SH-SY5Y (cell line): ENCODE results near the gene BLVRA.

Experiments
- GATA2 ChIP-seq: IDR thresholded peaks from 2 replicates; pipeline ENCODE4 v1.6.1; 2011; ENCODE audit warnings: mild to moderate bottlenecking, low read depth, low read length
- GATA3 ChIP-seq: IDR thresholded peaks from 2 replicates; pipeline ENCODE4 v1.6.1; 2011; ENCODE audit warnings: low read depth, mild to moderate bottlenecking, low read length, moderate library complexity

The BLVRA gene

GRCh38 chr7:43761382-43761781 lies 2.9 kb downstream of the BLVRA start:
- no peak for TF ChIP-seq GATA3
- TF ChIP-seq GATA2, result no peak

GRCh38 chr7:43761938-43762692 lies 3.6 kb downstream of the BLVRA start:
- TF ChIP-seq GATA3, result no peak
- TF ChIP-seq GATA2, result no peak

- TF ChIP-seq GATA2 (no peak), GATA3 (no peak)
Observed at GRCh38 chr7:43763183-43763582, 4.7 kb downstream of the BLVRA start.

GRCh38 chr7:43764039-43764761 lies 5.7 kb downstream of the BLVRA start:
- TF ChIP-seq GATA3, result no peak
- TF ChIP-seq GATA2, result no peak

GRCh38 chr7:43764807-43765491 lies 6.5 kb downstream of the BLVRA start:
- no peak for TF ChIP-seq GATA2
- no peak for TF ChIP-seq GATA3

- TF ChIP-seq GATA3 (no peak), GATA2 (no peak)
Observed at GRCh38 chr7:43766564-43766963, 8.1 kb downstream of the BLVRA start.

GRCh38 chr7:43767311-43767710 lies 8.8 kb downstream of the BLVRA start:
- TF ChIP-seq GATA2 (no peak), GATA3 (no peak)

- TF ChIP-seq GATA3, result no peak
- TF ChIP-seq GATA2, result peak; percentile 16; the same call in 1 of the 2 replicates
Observed at GRCh38 chr7:43768201-43768886, 9.9 kb downstream of the BLVRA start.

- TF ChIP-seq GATA2 (no peak), GATA3 (no peak)
Observed at GRCh38 chr7:43768887-43769272, 10.4 kb downstream of the BLVRA start.

GRCh38 chr7:43769281-43769680 lies 10.8 kb downstream of the BLVRA start:
- no peak for TF ChIP-seq GATA3
- TF ChIP-seq GATA2, result no peak

GRCh38 chr7:43769791-43770465 lies 11.4 kb downstream of the BLVRA start:
- TF ChIP-seq GATA3 (no peak), GATA2 (no peak)

GRCh38 chr7:43771128-43771527 lies 12.6 kb downstream of the BLVRA start:
- no peak for TF ChIP-seq GATA3
- TF ChIP-seq GATA2, result no peak

GRCh38 chr7:43771573-43771972 lies 13.1 kb downstream of the BLVRA start:
- TF ChIP-seq GATA3 (no peak), GATA2 (no peak)
